Fibroblast of lung (primary cell): ENCODE measurements around the gene BBS2.

ENCODE experiments used
- EZH2 ChIP-seq: IDR thresholded peaks from 2 replicates; pipeline ENCODE4 v1.5.1; 2012; ENCODE audit warnings: low read length, control low read depth, mild to moderate bottlenecking; ENCODE audit errors: missing control alignments
- TF ChIP-seq, protein P1 (sequence below), 2 donors: IDR thresholded peaks in 1 of 2; conservative IDR thresholded peaks in 1 of 2; 1 replicate in 1 of 2; 2 replicates in 1 of 2; pipeline ENCODE4 v1.5.1; 2011 to 2012; ENCODE audit warnings: low read length in 2 of 2, control low read depth in 1 of 2, inconsistent platforms in 1 of 2, low read depth in 1 of 2, mild to moderate bottlenecking in 1 of 2

DNA sequence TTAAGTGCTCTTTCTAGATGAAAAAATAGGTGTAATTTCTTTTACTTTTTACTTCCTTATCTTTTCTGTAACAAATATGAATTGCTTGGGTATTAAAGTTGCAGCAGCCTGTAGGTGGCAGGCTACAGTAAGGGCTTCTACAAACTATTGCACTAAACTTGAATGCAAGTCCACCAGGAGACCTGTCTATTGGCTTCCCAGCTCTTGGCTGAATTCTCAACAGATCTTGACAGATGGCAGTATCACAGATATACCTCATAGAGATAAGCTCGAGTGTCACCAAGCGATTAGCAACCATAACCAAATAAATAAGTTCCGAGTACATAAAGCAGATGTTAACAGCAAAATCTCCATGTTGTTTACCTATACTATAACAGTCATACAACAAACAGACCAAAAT, 5.9 kb downstream of the BBS2 start:
- TF ChIP-seq, protein P1, sequence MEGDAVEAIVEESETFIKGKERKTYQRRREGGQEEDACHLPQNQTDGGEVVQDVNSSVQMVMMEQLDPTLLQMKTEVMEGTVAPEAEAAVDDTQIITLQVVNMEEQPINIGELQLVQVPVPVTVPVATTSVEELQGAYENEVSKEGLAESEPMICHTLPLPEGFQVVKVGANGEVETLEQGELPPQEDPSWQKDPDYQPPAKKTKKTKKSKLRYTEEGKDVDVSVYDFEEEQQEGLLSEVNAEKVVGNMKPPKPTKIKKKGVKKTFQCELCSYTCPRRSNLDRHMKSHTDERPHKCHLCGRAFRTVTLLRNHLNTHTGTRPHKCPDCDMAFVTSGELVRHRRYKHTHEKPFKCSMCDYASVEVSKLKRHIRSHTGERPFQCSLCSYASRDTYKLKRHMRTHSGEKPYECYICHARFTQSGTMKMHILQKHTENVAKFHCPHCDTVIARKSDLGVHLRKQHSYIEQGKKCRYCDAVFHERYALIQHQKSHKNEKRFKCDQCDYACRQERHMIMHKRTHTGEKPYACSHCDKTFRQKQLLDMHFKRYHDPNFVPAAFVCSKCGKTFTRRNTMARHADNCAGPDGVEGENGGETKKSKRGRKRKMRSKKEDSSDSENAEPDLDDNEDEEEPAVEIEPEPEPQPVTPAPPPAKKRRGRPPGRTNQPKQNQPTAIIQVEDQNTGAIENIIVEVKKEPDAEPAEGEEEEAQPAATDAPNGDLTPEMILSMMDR (conservative IDR thresholded peaks at IDR 0.05 in 1 of 2, IDR thresholded peaks at IDR 0.05 in 1 of 2; ENCODE audit: low read depth in 1 of 2, low read length in 2 of 2): peak; percentile 71 to 75
- TF ChIP-seq EZH2: no peak
